KMS-11 (cell line): ENCODE measurements around the gene PIEZO2.
"Not testable (repeated sequence)": the region's sequence is repeated elsewhere in the genome, so short reads cannot be mapped to it uniquely, and the experiment has no call there.

ENCODE experiments used
- H2AFZ ChIP-seq: fragments of 200-600 bp; sonication (generic); 2 replicates; pipeline ENCODE4 v1.6.1; 2016; ENCODE audit warnings: antibody characterized with exemption, mixed run types, low read depth
- H3K27ac ChIP-seq: fragments of 200-600 bp; sonication (generic); 2 replicates; pipeline ENCODE4 v1.6.1; 2016; ENCODE audit warnings: mild to moderate bottlenecking, mixed run types
- H3K27me3 ChIP-seq: fragments of 200-600 bp; sonication (generic); 2 replicates; pipeline ENCODE4 v1.6.1; 2017; ENCODE audit warnings: mild to moderate bottlenecking, low read depth, mixed run types, moderate library complexity; ENCODE audit not compliant: insufficient read depth
- H3K36me3 ChIP-seq: fragments of 200-600 bp; sonication (generic); 2 replicates; pipeline ENCODE4 v1.6.1; 2017; ENCODE audit warnings: mild to moderate bottlenecking, mixed run types; ENCODE audit not compliant: insufficient read depth
- H3K4me1 ChIP-seq: fragments of 200-600 bp; sonication (generic); 2 replicates; pipeline ENCODE4 v1.6.1; 2016; ENCODE audit warnings: mild to moderate bottlenecking, low read depth, mixed run types; ENCODE audit not compliant: poor library complexity, severe bottlenecking
- H3K4me2 ChIP-seq: fragments of 200-600 bp; sonication (generic); 2 replicates; pipeline ENCODE4 v1.7.0; 2016; ENCODE audit warnings: mild to moderate bottlenecking, mixed run types
- H3K4me3 ChIP-seq: fragments of 200-600 bp; sonication (generic); IDR thresholded peaks from 2 replicates; pipeline ENCODE4 v1.6.1; 2017; ENCODE audit warnings: low read depth, low read length, mixed read lengths; ENCODE audit not compliant: insufficient read depth
- H3K79me2 ChIP-seq: fragments of 200-600 bp; sonication (generic); 2 replicates; pipeline ENCODE4 v1.6.1; 2016; ENCODE audit warnings: low read depth, mixed run types; ENCODE audit not compliant: insufficient read depth
- H3K9ac ChIP-seq: fragments of 200-600 bp; sonication (generic); 2 replicates; pipeline ENCODE4 v1.6.1; 2016; ENCODE audit warnings: mild to moderate bottlenecking, mixed run types
- H4K20me1 ChIP-seq: fragments of 200-600 bp; sonication (generic); 2 replicates; pipeline ENCODE4 v1.6.1; 2016; ENCODE audit warnings: mild to moderate bottlenecking, mixed run types; ENCODE audit not compliant: insufficient read depth
- TF ChIP-seq, protein P1 (sequence below): fragments of 200-600 bp; sonication (generic); conservative IDR thresholded peaks from 2 replicates; pipeline ENCODE4 v1.6.1; 2017; ENCODE audit warnings: low read depth, mild to moderate bottlenecking, antibody characterized with exemption, low read length, moderate library complexity, mixed read lengths

PIEZO2 gene

GRCh38 chr18:10919851-10920250, 229.5 kb downstream of the PIEZO2 start:
- Histone ChIP-seq H3K27ac (no peak overlapping the region), H2AFZ (no peak overlapping the region), H3K27me3 (no peaks in the 10 kb centered on the region), H3K36me3 (no peaks in the 10 kb centered on the region), H3K4me2 (no peak overlapping the region), H3K4me1 (peaks cover 9% of the 10 kb centered on the region), H4K20me1 (no peaks in the 10 kb centered on the region), H3K4me3 (no peak overlapping the region), H3K9ac (no peak overlapping the region), H3K79me2 (no peaks in the 10 kb centered on the region)
- TF ChIP-seq, protein P1, sequence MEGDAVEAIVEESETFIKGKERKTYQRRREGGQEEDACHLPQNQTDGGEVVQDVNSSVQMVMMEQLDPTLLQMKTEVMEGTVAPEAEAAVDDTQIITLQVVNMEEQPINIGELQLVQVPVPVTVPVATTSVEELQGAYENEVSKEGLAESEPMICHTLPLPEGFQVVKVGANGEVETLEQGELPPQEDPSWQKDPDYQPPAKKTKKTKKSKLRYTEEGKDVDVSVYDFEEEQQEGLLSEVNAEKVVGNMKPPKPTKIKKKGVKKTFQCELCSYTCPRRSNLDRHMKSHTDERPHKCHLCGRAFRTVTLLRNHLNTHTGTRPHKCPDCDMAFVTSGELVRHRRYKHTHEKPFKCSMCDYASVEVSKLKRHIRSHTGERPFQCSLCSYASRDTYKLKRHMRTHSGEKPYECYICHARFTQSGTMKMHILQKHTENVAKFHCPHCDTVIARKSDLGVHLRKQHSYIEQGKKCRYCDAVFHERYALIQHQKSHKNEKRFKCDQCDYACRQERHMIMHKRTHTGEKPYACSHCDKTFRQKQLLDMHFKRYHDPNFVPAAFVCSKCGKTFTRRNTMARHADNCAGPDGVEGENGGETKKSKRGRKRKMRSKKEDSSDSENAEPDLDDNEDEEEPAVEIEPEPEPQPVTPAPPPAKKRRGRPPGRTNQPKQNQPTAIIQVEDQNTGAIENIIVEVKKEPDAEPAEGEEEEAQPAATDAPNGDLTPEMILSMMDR = no peak

GRCh38 chr18:10916865-10917264, 232.5 kb downstream of the PIEZO2 start:
- TF ChIP-seq, protein P1 = no peak
- Histone ChIP-seq H3K27me3 (no peaks in the 10 kb centered on the region), H3K4me1 (peaks cover 6% of the 10 kb centered on the region)

GRCh38 chr18:10916387-10916786, 233.0 kb downstream of the PIEZO2 start:
- H4K20me1 ChIP-seq = no peaks in the 10 kb centered on the region
- H3K4me1 ChIP-seq = peaks cover 6% of the 10 kb centered on the region
- no peak overlapping the region for H3K9ac ChIP-seq
- H3K79me2 ChIP-seq = no peaks in the 10 kb centered on the region
- no peak overlapping the region for H2AFZ ChIP-seq
- no peak overlapping the region for H3K27ac ChIP-seq
- no peaks in the 10 kb centered on the region for H3K27me3 ChIP-seq
- H3K4me2 ChIP-seq = no peak overlapping the region
- TF ChIP-seq, protein P1 = no peak
- no peaks in the 10 kb centered on the region for H3K36me3 ChIP-seq
- H3K4me3 ChIP-seq = no peak overlapping the region

More at GRCh38 chr18:10916865-10917264, 232.5 kb downstream of the PIEZO2 start:
- Histone ChIP-seq H3K4me3 (no peak overlapping the region), H3K79me2 (no peaks in the 10 kb centered on the region), H3K4me2 (no peak overlapping the region), H3K9ac (no peak overlapping the region), H4K20me1 (no peaks in the 10 kb centered on the region), H3K36me3 (no peaks in the 10 kb centered on the region), H2AFZ (no peak overlapping the region), H3K27ac (no peak overlapping the region)

DNA sequence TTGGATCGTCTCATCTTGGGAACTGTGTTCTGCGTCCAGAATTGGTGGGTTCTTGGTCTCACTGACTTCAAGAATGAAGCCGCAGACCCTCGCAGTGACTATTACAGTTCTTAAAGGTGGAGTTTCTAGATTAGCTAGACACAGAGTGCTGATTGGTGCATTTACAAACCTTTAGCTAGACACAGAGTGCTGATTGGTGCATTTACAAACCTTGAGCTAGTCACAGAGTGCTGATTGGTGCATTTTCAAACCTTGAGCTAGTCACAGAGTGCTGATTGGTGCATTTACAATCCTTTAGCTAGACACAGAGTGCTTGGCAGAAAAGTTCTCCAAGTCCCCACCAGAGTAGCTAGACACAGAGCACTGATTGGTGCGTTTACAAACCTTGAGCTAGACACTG, 233.6 kb downstream of the PIEZO2 start:
- H2AFZ ChIP-seq, H3K27me3 ChIP-seq, H3K4me3 ChIP-seq, H3K36me3 ChIP-seq, H3K79me2 ChIP-seq, H3K4me1 ChIP-seq, H4K20me1 ChIP-seq, H3K4me2 ChIP-seq, H3K27ac ChIP-seq, H3K9ac ChIP-seq: not testable (repeated sequence)

- not testable (repeated sequence) for H2AFZ ChIP-seq, H3K27me3 ChIP-seq, H3K4me2 ChIP-seq, H4K20me1 ChIP-seq, H3K4me1 ChIP-seq, H3K79me2 ChIP-seq, H3K9ac ChIP-seq, H3K4me3 ChIP-seq, H3K36me3 ChIP-seq, H3K27ac ChIP-seq
These were observed 234.8 kb downstream of the PIEZO2 start for GRCh38 chr18:10914610-10915009.
